Fibroblast of mammary gland (primary cell): ENCODE measurements around the gene TMEM132A.

Source experiments
- DNase-seq: peaks from one replicate; pipeline ENCODE4 v3.0.0-alpha.2; 2010; ENCODE audit warnings: low read depth
- H3K4me3 ChIP-seq: 2 replicates; pipeline ENCODE4 v1.5.1; 2011; ENCODE audit warnings: low read depth, mild to moderate bottlenecking, low read length, moderate library complexity; ENCODE audit not compliant: control insufficient read depth
- CTCF ChIP-seq: conservative IDR thresholded peaks from 2 replicates; pipeline ENCODE4 v1.5.1; 2011; ENCODE audit warnings: low read depth, low read length, inconsistent platforms; ENCODE audit not compliant: control insufficient read depth, insufficient read depth

TMEM132A gene

GRCh38 chr11:60952742-60953170 is 28.5 kb downstream of the TMEM132A start:
- TF ChIP-seq CTCF = no peak
- H3K4me3 ChIP-seq = no peak overlapping the region
- no peak for DNase-seq

- TF ChIP-seq CTCF = no peak
- peak; percentile 62 for DNase-seq
- no peak overlapping the region for H3K4me3 ChIP-seq
Measured at GRCh38 chr11:60953781-60954180, 29.5 kb downstream of the TMEM132A start.

- no peak for DNase-seq
- H3K4me3 ChIP-seq = no peak overlapping the region
- TF ChIP-seq CTCF = no peak
Measured at GRCh38 chr11:60954421-60954820, 30.2 kb downstream of the TMEM132A start.

GRCh38 chr11:60955571-60955970 is 31.3 kb downstream of the TMEM132A start:
- H3K4me3 ChIP-seq = no peak overlapping the region
- no peak for DNase-seq
- no peak for TF ChIP-seq CTCF

- DNase-seq = peak; percentile 87
- TF ChIP-seq CTCF = no peak
Measured at GRCh38 chr11:60957188-60957587, 32.9 kb downstream of the TMEM132A start.

GRCh38 chr11:60959431-60959830 is 35.2 kb downstream of the TMEM132A start:
- no peak for DNase-seq
- no peak overlapping the region for H3K4me3 ChIP-seq
- TF ChIP-seq CTCF = no peak

More at GRCh38 chr11:60957188-60957587, 32.9 kb downstream of the TMEM132A start:
- H3K4me3 ChIP-seq = no peak overlapping the region

GRCh38 chr11:60960405-60960804 is 36.1 kb downstream of the TMEM132A start:
- DNase-seq = no peak
- no peak overlapping the region for H3K4me3 ChIP-seq
- TF ChIP-seq CTCF = no peak
